ENCODE results near the gene ALG12.

GRCh38 chr22:49951678-49951985 is 33.4 kb upstream of the ALG12 start:
- TF ChIP-seq TAF1 (IDR thresholded peaks at IDR 0.05; ENCODE audit: borderline replicate concordance, insufficient read depth, low read length) (no peak), SIN3A (IDR thresholded peaks at IDR 0.05; ENCODE audit: borderline replicate concordance, insufficient read depth, low read length) (no peak), POLR2AphosphoS5 (IDR thresholded peaks at IDR 0.05; ENCODE audit: low read depth, low read length) (no peak)
- TF ChIP-seq, protein P1, sequence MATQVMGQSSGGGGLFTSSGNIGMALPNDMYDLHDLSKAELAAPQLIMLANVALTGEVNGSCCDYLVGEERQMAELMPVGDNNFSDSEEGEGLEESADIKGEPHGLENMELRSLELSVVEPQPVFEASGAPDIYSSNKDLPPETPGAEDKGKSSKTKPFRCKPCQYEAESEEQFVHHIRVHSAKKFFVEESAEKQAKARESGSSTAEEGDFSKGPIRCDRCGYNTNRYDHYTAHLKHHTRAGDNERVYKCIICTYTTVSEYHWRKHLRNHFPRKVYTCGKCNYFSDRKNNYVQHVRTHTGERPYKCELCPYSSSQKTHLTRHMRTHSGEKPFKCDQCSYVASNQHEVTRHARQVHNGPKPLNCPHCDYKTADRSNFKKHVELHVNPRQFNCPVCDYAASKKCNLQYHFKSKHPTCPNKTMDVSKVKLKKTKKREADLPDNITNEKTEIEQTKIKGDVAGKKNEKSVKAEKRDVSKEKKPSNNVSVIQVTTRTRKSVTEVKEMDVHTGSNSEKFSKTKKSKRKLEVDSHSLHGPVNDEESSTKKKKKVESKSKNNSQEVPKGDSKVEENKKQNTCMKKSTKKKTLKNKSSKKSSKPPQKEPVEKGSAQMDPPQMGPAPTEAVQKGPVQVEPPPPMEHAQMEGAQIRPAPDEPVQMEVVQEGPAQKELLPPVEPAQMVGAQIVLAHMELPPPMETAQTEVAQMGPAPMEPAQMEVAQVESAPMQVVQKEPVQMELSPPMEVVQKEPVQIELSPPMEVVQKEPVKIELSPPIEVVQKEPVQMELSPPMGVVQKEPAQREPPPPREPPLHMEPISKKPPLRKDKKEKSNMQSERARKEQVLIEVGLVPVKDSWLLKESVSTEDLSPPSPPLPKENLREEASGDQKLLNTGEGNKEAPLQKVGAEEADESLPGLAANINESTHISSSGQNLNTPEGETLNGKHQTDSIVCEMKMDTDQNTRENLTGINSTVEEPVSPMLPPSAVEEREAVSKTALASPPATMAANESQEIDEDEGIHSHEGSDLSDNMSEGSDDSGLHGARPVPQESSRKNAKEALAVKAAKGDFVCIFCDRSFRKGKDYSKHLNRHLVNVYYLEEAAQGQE (IDR thresholded peaks at IDR 0.05; ENCODE audit: insufficient read depth in 1 of 2, low read depth in 2 of 2, low read length in 2 of 2) = no peak

Data from PFSK-1 (cell line).